HL-60 (cell line): ENCODE data around the gene TUNAR.

ENCODE experiments used
- DNase-seq, 2 experiments: peaks; one replicate each; pipeline ENCODE4 v3.0.0-alpha.2; 2010 to 2020; ENCODE audit warnings: low read depth in 1 of 2, low spot score in 1 of 2
- H3K27ac ChIP-seq: fragments of 250-450 bp; sonication (Bioruptor Pico); replicated peaks from 2 replicates; pipeline ENCODE4 v1.5.1; 2020; ENCODE audit warnings: mild to moderate bottlenecking, moderate library complexity
- H3K27me3 ChIP-seq: fragments of 250-450 bp; sonication (Bioruptor Pico); 2 replicates; pipeline ENCODE4 v1.5.1; 2021; ENCODE audit warnings: mild to moderate bottlenecking, moderate library complexity; ENCODE audit not compliant: insufficient read depth, poor library complexity, severe bottlenecking
- H3K4me3 ChIP-seq: replicated peaks from 2 replicates; pipeline ENCODE4 v1.5.1; 2011; ENCODE audit warnings: mild to moderate bottlenecking, control low read depth, low read length; ENCODE audit not compliant: insufficient read depth
- CTCF ChIP-seq: IDR thresholded peaks from one replicate; pipeline ENCODE4 v1.5.1; 2011; ENCODE audit warnings: low read length, control low read depth, inconsistent platforms; ENCODE audit not compliant: insufficient read depth
- GABPA ChIP-seq: IDR thresholded peaks from 2 replicates; pipeline ENCODE4 v1.6.1; 2012; ENCODE audit warnings: low read depth
- POLR2AphosphoS5 ChIP-seq: IDR thresholded peaks from 2 replicates; pipeline ENCODE4 v1.6.1; 2012; ENCODE audit warnings: low read depth
- REST ChIP-seq: IDR thresholded peaks from 2 replicates; pipeline ENCODE4 v1.6.1; 2012; ENCODE audit warnings: low read depth; ENCODE audit not compliant: insufficient replicate concordance
- SPI1 ChIP-seq: IDR thresholded peaks from 2 replicates; pipeline ENCODE4 v1.6.1; 2012; ENCODE audit warnings: low read depth, mild to moderate bottlenecking, borderline replicate concordance

Gene TUNAR

GRCh38 chr14:95877633-95878032 is 1.0 kb downstream of the TUNAR start:
- no peak for TF ChIP-seq SPI1
- no peak for TF ChIP-seq POLR2AphosphoS5
- no peak for TF ChIP-seq REST
- TF ChIP-seq CTCF, result no peak
- TF ChIP-seq GABPA, result no peak
- Histone ChIP-seq H3K27me3 (peaks cover 36% of the 10 kb centered on the region), H3K27ac (no peak overlapping the region), H3K4me3 (no peak overlapping the region)
- no peak for DNase-seq

GRCh38 chr14:95884377-95884776 is 7.7 kb downstream of the TUNAR start:
- TF ChIP-seq CTCF (no peak), GABPA (no peak), REST (no peak), POLR2AphosphoS5 (no peak), SPI1 (no peak)
- no peak for DNase-seq
- peaks cover 9% of the 10 kb centered on the region for H3K27me3 ChIP-seq
- no peak overlapping the region for H3K27ac ChIP-seq
- H3K4me3 ChIP-seq, result no peak overlapping the region

GRCh38 chr14:95885278-95885677 is 8.6 kb downstream of the TUNAR start:
- no peak overlapping the region for H3K27ac ChIP-seq
- H3K27me3 ChIP-seq, result peaks cover 7% of the 10 kb centered on the region
- no peak overlapping the region for H3K4me3 ChIP-seq
- no peak for DNase-seq
- TF ChIP-seq POLR2AphosphoS5 (no peak), SPI1 (no peak), GABPA (no peak), CTCF (no peak), REST (no peak)
